Kidney epithelial cell (primary cell): ENCODE data around the gene BBS7. TPM values are rescaled to one million over a fixed set of nuclear protein-coding genes. Genes with fewer than 3 reads are reported as not detected.

Experiments used
- DNase-seq: peaks from one replicate; pipeline ENCODE4 v3.0.0-alpha.2; 2010; ENCODE audit warnings: low read depth
- H3K27me3 ChIP-seq: 2 replicates; pipeline ENCODE4 v1.6.0; 2011; ENCODE audit warnings: low read length; ENCODE audit not compliant: control insufficient read depth, insufficient read depth
- H3K36me3 ChIP-seq: 2 replicates; pipeline ENCODE4 v1.5.1; 2011; ENCODE audit warnings: low read length; ENCODE audit not compliant: control insufficient read depth, insufficient read depth
- H3K4me3 ChIP-seq: 2 replicates; pipeline ENCODE4 v1.5.1; 2011; ENCODE audit warnings: low read depth, mild to moderate bottlenecking, control low read depth, low read length
- CTCF ChIP-seq: IDR thresholded peaks from 2 replicates; pipeline ENCODE4 v1.5.1; 2011; ENCODE audit warnings: mild to moderate bottlenecking, moderate library complexity, low read length, control low read depth, inconsistent platforms; ENCODE audit not compliant: insufficient read depth, poor library complexity, severe bottlenecking
- total RNA-seq: library from RNA; depleted of rRNA; stranded (reverse); fragments of >200 nt; gene quantifications from 2 replicates; pipeline ENCODE4 v1.2.3, GENCODE V29; 2015

BBS7 gene
- total RNA-seq, 1 donor from 2014 or later, result 31.5 TPM

- DNase-seq, result no peak
- no peaks in the 10 kb centered on the region for H3K27me3 ChIP-seq
- no peak for TF ChIP-seq CTCF
- H3K4me3 ChIP-seq, result no peak overlapping the region
- no peaks in the 10 kb centered on the region for H3K36me3 ChIP-seq
These were observed 85.9 kb downstream of the BBS7 start for GRCh38 chr4:121784401-121784800.

DNA sequence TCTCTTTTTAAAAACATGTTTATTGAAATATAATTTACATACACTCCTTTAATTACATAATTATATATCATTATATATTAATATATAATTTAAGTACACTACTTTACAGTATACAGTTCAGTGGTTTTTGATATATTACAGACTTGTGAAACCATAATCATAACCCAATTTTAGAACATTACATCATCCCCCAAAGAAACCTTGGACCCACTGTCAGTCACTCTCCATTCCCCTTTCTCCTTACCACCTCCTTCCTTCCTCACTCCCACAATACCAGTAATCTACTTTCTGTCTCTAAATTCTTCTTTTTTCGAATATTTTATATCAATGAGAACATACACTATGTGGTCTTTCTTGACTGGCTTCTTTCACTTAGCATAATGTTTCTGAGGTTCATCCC, 87.1 kb downstream of the BBS7 start:
- no peaks in the 10 kb centered on the region for H3K27me3 ChIP-seq
- no peak for DNase-seq
- TF ChIP-seq CTCF, result no peak
- H3K36me3 ChIP-seq, result no peaks in the 10 kb centered on the region
- no peak overlapping the region for H3K4me3 ChIP-seq

GRCh38 chr4:121778991-121779628, 91.2 kb downstream of the BBS7 start:
- no peaks in the 10 kb centered on the region for H3K36me3 ChIP-seq
- TF ChIP-seq CTCF, result no peak
- no peaks in the 10 kb centered on the region for H3K27me3 ChIP-seq
- H3K4me3 ChIP-seq, result no peak overlapping the region
- no peak for DNase-seq

- H3K36me3 ChIP-seq, result no peaks in the 10 kb centered on the region
- H3K27me3 ChIP-seq, result no peaks in the 10 kb centered on the region
- H3K4me3 ChIP-seq, result no peak overlapping the region
- TF ChIP-seq CTCF, result no peak
- DNase-seq, result peak; percentile 2
These were observed 92.6 kb downstream of the BBS7 start for GRCh38 chr4:121777625-121778024.

DNA sequence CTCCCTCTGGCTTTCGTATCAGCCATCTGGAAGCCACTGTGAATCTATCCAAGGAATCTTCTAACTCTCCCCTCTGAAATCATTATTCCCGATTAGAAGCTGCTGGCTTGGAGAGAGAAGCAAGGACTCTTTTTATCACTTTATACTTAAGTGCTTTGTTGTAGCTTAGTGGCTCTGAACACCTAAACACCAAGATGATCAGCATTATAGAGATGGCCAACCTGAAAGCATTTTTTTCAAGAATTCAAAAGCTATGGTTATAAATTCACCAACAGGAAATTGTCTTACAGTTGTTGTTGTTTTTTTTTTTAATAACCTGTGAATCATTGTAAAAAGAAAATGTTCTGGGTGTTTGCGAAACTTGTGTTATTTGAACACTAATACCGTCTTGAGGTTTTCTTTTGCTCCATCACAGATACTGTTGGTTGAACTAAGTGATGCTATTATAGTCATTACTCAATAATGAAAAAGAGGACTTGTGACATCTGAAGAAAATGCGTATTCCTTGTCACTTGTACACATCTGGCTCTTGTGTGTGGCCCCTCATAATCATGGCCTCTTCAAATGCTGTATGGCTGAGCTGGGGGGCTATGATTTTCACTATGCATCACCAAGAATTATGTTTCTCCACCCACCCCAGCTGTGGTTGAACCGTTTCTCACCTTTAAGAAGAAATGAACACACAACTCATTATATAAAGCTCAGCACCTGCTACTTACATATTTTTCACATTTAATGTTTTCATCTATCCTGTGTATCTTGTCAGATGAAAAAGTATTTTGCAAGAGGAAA, 93.5 kb downstream of the BBS7 start:
- Histone ChIP-seq H3K36me3 (no peaks in the 10 kb centered on the region), H3K4me3 (no peak overlapping the region), H3K27me3 (no peaks in the 10 kb centered on the region)
- no peak for DNase-seq
- no peak for TF ChIP-seq CTCF

Other genes starting within 250 kb of the BBS7 start
- gene ANXA5, start 173.5 kb downstream of the BBS7 start, total RNA-seq, result 334 and 356 TPM in 2 replicates
- gene SMIM43, start 105.3 kb downstream of the BBS7 start, total RNA-seq, result not detected in 2 replicates
- gene EXOSC9, start 69.2 kb downstream of the BBS7 start, total RNA-seq, result 27.9 and 39.2 TPM in 2 replicates
- gene CCNA2, start 46.6 kb downstream of the BBS7 start, total RNA-seq, result 7.2 and 9.2 TPM in 2 replicates
- gene TRPC3, start 81.6 kb upstream of the BBS7 start, total RNA-seq, result not detected in 2 replicates